ENCODE measurements around the gene CNN1.
"Not testable (repeated sequence)": the region's sequence is repeated elsewhere in the genome, so short reads cannot be mapped to it uniquely, and the experiment has no call there.

Gene CNN1

DNA sequence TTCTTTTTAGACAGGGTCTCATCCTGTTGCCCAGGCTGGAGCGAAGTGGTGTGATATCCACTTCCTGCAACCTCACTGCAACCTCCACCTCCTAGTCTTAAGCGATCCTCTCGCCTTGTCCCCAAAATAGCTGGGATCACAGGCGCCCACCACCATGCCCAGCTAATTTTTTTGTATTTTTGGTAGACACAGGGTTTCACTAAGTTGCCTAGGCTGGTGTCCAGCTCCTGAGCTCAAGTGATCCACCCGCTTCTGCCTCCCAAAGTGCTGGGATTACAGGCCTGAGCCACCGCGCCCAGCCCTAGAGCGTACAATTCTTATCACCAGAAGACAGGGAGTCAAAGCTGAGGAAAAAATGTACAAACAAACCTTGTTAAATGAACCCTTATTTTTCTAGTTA is 24.9 kb downstream of the CNN1 start:
- no peak for FAIRE-seq
- DNase-seq (ENCODE audit: extremely low spot score, insufficient read length, low read depth), result no peak

DNA sequence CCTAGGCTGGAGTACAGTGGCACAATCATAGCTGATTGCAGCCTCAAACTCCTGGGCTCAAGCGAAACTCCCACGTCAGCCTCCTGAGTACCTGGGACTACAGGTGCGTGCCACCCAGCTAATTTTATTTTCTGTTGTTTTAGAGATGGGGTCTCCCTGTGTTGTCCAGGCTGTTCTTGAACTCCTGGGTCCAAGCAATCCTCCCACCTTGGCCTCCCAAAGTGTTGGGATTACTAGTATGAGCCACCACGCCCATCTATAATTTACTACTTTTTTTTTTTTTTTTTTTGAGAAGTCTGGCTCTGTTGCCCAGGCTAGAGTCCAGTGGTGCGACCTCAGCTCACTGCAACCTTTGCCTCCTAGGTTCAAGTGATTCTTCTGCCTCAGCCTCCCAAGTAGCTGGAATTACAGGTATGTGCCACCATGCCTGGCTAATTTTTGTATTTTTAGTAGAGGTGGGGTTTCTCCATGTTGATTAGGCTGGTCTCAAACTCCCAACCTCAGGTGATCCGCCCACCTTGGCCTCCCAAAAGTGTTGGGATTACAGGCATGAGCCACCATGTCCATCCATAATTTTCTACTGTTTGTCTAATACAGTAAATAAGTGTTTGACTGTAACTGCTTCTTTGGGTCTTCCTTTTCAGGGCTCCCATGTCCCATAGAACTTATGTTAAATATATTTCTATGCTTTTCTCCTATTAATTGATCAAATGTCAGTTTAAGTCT is 25.6 kb downstream of the CNN1 start:
- FAIRE-seq; DNase-seq (ENCODE audit: extremely low spot score, insufficient read length, low read depth): not testable (repeated sequence)

DNA sequence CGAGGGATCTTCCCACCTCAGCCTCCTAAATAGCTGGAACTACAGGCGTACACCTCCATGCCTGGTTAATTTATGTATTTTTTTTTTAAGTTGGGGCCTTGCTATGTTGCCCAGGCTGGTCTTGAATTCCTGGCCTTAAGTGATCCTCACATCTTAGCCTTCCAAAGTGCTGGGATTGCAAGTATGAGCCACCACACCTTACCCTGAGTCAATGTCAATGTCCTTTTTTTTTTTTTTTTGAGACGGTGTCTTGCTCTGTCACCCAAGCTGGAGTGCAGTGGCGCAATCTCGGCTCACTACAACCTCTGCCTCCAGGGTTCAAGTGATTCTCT is 27.0 kb downstream of the CNN1 start:
- DNase-seq (ENCODE audit: extremely low spot score, insufficient read length, low read depth); FAIRE-seq: not testable (repeated sequence)

DNA sequence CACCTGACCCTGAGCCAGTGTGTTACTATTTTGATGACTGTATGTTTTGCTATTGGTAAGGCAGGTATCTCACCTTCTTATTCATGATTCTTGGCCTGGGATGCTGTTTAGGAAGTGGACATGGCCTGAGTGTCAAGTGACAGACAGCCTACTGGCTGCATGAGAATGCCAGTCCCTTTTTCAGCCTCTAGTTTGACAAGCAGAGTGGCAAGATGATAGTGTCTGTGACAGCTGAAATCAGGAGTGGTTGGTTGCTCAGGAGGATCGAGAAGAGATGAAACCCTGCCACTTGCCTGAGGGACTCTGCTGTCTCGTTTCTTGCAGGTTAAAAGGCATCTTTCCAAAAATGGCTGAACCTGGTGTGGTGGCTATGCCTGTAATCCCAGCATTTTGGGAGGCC is 27.5 kb downstream of the CNN1 start:
- FAIRE-seq, result no peak

DNA sequence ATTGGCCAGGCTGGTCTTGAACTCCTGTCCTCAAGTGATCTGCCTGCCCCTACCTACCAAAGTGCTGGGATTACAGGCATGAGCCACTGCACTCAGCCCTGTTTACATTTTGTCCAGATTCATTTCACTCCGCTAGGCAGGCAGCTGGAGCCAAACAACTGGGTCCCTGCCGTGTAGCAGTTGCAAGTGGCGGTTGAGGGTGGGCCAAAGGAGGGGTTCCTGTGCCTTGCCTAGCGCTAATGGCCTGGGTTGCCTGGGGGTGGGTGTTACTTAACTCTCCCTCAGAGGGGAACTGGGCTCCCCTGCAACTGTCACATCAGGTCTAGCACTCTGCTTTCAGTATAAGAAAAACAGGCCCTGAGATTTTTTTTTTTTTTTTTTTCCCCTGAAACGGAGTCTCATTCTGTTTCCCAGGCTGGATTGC is 31.4 kb downstream of the CNN1 start:
- no peak for FAIRE-seq
- DNase-seq (ENCODE audit: extremely low spot score, insufficient read length, low read depth), result no peak

More for the DNA sequence above, 27.5 kb downstream of the CNN1 start:
- DNase-seq (ENCODE audit: extremely low spot score, insufficient read length, low read depth), result no peak

DNA sequence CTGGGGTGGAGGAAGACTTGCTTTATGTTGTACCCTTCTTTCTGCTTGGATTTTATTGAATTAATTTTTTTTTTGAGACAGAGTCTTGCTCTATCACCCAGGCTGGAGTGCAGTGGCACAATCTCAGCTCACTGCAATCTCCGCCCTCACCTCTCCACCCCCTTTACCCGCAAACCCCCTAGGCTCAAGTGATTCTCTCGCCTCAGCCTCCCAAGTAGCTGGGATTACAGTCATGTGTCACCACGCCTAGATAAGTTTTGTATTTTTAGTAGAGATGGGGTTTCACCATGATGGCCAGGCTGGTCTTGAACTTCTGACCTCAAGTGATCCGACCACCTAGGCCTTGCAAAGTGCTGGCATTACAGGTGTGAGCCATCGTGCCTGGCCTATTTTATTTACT is 34.7 kb downstream of the CNN1 start:
- not testable (repeated sequence) for FAIRE-seq

DNA sequence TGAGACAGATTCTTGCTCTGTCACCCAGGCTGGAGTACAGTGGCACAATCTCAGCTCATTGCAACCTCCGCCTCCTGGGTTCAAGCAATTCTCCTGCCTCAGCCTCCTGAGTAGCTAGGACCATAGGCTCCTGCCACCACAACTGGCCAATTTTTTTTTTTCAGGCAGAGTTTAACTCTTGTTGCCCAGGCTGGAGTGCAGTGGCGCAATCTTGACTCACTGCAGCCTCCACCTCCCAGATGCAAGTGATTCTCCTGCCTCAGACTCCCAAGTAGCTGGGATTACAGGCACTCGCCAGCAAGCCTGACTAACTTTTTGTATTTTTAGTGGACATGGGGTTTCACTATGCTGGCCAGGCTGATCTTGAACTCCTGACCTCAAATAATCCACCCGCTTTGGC is 35.1 kb downstream of the CNN1 start:
- DNase-seq (ENCODE audit: extremely low spot score, insufficient read length, low read depth); FAIRE-seq: not testable (repeated sequence)

More for the DNA sequence above, 34.7 kb downstream of the CNN1 start:
- DNase-seq (ENCODE audit: extremely low spot score, insufficient read length, low read depth), result not testable (repeated sequence)

DNA sequence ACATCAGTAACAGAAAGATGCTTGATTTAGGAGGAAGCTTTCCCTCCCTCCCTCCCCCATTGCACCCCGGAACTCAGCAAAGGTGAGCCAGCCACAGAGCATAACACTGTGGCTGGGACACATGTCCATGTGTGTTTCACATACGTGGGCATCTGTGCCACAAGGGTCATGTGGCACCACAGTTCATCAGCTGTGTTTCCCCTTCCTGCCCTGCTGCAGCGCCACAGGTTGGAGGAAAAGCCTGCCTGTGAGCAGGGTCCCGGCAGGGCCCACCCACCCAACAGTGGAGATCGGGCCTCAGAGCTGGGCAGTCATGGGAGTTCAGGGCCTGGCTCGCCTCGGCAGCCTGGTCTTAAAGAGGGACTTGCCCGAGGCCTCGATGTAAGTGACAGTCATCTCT is 36.0 kb downstream of the CNN1 start:
- FAIRE-seq (peak; percentile 67), DNase-seq (ENCODE audit: extremely low spot score, insufficient read length, low read depth) (no peak)

DNA sequence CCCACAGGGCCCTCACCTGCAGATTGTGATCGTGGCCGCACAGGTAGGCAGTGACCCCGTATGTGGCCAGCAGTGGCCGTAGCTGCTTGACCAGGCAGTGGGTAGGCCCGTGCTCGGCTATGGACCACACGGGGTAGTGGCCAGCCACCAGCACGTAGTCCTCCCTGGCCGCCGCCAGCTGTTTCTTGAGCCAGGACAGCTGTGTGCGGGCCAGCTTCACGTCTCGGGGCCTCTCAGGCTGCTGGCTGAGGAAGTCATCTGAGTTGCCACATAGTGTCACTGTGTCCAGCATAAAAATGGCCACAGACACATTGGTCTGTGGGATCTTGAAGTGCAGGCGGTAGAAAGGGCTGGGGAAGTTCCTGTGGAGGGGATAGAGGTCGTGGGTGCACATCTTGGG is 37.6 kb downstream of the CNN1 start:
- FAIRE-seq (no peak), DNase-seq (ENCODE audit: extremely low spot score, insufficient read length, low read depth) (no peak)

DNA sequence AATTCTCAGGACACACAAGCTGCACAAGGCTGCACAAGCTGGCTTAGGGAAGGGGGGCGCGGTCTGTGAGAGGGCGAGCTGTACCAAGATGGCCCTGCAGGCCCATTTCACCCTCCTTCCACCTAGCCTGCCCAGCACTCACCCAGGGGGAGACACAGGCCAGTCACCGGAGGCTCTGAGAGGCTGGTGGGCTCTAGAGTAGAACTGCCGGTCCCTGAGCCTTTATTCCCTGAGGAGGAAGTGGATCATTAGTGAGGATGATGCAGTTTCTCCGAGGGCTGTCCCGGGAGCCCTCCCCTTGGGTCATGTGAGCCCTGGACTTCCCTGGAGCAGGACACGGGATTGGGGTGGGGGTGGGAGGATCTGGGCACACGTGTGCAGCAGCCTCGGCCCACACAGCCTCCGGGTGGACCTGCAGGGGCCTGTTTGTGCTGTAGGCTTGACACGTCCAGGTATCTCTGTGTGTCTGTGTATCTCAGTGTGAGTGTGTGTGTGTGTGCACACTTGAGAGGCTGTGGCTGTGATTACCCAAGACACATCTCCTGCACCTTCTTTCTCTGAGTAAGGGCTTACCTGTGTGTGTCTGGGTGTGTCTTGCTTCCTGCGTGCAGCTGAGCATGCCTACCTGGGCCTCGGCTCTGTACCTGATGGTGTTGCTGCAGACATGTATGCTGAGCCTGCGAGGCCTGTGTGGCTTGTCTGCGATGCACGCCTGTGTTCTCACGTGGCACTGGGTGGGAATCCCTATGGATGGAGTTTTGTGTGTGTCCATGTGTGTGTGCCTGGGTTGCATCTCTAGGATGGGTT is 39.0 kb downstream of the CNN1 start, which contains the start of gene ACP5:
Gene ACP5, minus strand, starts transcription at position 195 of the 807 bp plus-strand sequence. CDS start 328 bp downstream, outside the sequence.
- no peak for DNase-seq (ENCODE audit: extremely low spot score, insufficient read length, low read depth)
- FAIRE-seq, result no peak

DNA sequence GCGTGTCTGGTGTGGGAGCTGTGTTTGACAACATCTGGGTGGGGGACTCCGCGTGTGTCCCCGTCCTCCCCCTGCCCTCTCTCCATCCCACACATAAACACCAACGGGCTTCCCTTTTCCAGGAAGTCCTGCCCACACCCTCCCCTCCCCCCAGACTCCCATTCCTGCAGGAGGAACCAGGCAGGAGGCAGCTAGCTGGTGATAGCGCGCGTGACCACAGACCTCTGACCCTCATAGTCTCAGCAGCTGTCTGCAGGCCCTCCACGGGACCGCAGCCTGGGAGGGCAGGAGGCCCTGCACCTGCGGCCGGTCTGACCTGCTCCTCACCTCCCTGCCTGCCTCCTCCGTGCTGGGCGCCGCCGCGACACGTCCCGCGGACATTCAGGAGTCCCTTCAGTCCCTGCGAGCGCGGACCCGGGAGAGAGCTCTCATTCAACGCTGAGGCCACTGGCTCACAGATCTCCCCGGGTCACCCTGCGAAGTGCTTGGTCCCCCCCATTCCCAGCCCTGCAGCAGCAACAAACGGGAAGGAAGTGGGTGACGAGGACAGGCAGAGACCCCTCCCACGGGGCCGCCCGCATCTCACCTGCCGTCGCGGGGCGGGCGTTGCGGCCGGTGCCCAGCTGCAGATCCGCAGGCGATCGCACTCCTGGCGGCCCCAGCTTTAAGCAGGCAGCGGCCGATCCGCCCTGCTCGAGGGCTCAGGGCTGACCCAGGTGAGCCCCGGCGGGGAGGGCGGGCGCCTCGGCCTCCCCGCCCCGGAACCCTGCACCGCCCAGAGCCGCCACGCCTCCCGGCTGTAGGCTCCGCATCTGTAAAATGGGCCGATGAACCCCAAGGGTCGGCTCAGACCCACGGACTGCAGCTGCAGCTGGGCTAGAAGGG is 39.8 kb downstream of the CNN1 start:
- FAIRE-seq (peak; percentile 64), DNase-seq (ENCODE audit: extremely low spot score, insufficient read length, low read depth) (no peak)

DNA sequence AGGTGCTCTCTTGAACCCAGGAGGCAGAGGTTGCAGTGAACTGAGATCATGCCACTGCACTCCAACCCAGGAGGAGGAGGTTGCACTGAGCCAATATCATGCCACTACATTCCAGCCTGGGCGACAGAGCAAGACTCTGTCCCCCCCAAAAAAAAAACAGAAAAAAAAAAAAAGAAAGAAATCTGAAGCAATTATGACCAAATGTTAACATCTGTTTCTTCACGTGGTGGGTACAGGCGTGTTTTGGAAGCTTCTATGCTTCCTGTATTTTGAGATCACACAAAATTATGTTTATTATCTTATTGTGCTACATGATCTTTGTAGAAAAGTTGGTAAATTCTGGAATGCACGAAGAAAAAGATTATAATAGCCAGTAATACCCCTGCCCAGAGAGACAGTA is 41.5 kb downstream of the CNN1 start:
- DNase-seq (ENCODE audit: extremely low spot score, insufficient read length, low read depth), result no peak
- no peak for FAIRE-seq

DNA sequence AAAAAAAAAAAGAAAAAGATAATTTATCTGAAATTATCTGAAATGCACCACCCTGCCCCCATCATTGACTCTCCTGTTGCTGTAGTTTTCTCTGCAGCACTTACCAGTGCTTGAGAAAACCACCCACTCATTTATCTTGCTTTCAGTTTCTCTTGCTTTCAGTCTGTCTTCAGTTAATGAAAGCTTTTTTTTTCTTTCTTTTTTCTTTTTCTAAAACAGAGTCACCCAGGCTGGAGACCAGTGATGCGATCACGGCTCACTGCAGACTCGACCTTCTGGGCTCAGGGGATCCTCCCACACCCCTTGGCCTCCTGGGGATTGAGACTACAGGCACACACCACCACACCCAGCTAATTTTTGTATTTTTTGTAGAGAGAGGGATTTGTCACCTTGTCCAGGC is 43.1 kb downstream of the CNN1 start:
- no peak for DNase-seq (ENCODE audit: extremely low spot score, insufficient read length, low read depth)
- FAIRE-seq, result peak; percentile 98

DNA sequence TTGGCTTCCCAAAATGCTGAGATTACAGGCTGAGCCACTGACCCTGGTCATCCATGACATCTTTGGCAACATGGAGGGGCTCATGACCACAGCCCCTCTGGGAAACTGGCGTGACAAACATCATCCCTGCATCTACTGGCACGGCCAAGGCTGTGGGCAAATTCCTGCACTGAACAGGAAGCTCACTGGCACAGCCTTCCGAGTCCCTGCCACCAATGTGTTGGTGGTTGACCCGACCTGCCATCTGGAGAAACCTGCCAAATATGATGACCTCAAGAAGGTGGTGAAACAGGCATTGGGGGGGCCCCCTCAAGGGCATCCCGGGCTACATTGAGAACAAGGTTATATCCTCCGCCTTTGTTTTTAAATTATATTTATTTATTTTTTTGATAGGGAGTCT is 47.7 kb downstream of the CNN1 start:
- DNase-seq (ENCODE audit: extremely low spot score, insufficient read length, low read depth), result no peak
- FAIRE-seq, result no peak

DNA sequence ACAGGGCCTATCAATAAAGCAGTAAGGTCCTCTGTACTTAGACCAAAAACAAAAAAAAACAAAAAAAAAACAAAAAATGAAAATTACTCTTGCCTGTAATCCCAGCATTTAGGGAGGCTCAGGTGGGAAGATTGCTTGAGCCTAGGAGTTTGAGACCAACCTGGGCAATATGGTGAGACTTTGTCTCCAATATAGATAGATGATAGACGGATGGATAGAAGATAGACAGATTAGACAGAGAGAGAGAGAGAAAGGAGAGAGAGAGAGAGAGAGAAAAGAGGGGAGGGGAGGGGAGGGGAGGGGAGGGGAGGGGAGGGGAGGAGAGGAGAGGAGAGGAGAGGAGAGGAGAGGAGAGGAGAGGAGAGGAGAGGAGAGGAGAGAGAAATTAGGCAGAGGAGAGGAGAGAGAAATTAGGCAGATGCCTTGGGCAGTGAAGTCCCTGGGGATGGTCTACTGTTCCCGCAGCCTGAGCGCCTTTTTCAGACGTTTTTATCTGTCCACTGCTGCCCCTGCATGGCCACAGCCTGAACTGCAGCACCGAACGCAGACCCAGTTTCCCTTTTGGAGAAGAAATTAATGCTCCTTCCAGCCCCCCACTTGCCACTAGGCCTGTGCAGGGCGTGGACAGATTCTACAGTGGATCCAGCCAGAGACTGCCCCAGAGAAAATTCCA is 48.8 kb downstream of the CNN1 start:
- peak; percentile 84 for FAIRE-seq
- peak; percentile 54 for DNase-seq (ENCODE audit: extremely low spot score, insufficient read length, low read depth)

DNA sequence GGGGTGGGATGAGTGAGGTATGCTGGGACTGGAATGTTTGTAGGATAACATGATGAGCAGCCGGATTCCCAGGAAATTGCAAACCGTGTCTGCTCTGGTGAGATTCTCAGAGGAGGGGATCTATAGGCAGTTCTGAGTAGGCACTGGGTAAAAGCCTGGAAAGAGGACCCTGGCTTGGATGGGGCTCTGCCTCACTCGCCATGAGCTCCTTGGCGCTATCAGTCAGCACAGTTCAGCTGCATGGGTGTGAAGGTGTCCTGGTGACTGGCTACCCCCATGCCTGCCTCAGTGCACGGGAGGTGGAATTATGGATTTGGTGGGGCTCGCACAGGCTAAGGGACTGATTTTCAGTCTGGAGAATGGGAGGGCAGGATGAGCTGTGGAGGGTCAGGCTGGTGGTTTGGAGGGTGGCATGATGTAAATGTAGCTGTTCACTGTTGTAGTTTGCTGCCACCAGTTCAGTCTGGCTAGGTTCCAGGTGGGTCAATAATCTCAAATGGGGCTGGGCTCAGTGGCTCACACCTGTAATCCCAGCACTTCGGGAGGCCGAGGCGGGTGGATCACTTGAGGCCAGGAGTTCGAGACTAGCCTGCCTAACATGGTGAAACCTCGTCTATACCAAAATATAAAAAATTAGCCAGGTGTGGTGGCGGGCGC is 49.5 kb downstream of the CNN1 start:
- no peak for FAIRE-seq

DNA sequence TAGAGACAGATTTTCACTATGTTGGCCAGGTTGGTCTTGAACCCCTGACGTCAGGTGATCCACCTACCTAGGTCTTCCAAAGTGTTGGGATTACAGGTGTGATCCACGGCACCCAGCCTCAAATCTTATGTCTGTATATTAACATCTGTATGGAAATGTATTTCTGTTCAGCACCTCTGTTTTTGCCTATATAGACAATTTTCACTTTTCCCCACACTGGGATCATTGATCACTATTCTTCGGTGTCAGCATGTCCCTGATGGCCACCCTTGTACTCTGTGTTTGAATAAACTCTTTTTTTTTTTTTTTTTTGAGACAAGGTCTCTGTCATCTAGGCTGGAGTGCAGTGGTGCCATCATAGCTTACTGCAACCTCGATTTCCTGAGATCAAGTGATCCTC is 55.4 kb downstream of the CNN1 start:
- DNase-seq (ENCODE audit: extremely low spot score, insufficient read length, low read depth), result no peak

More for the DNA sequence above, 49.5 kb downstream of the CNN1 start:
- no peak for DNase-seq (ENCODE audit: extremely low spot score, insufficient read length, low read depth)

DNA sequence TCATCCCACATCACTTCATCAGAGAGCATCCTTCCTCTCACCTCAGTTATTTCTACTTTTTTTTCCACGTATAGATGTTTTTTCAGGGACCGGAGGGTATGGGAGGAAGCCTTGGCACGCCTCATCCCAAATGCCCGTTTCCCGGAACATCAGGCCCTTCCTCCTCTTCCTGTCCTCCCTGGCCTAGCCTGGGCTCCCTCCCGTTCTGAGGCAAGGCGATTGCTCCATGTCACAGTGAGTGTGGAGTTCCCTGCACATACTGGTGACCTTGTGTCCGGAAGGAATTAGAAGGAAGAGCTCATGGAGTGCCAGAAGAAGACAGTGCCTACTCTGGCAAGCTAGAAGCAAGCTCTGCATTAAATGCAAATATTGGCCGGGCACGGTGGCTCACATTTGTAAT is 57.5 kb downstream of the CNN1 start:
- FAIRE-seq (no peak), DNase-seq (ENCODE audit: extremely low spot score, insufficient read length, low read depth) (no peak)

More for the DNA sequence above, 55.4 kb downstream of the CNN1 start:
- no peak for FAIRE-seq

Measured in GM18507 (cell line).